GM18868 (cell line): Measurements from ENCODE around the gene BDH2.
A peak's percentile ranks its signal among the peaks of the same experiment; 100 is the strongest.

Experiments used
- ATAC-seq: cut with Tn5 transposase; IDR thresholded peaks from one replicate; pipeline ENCODE4 v1.9.1; 2021; ENCODE audit warnings: mild to moderate bottlenecking, moderate library complexity; ENCODE audit not compliant: unreplicated experiment

The BDH2 gene

GRCh38 chr4:103099691-103100392, at the start of gene BDH2:
Gene BDH2 (minus strand): TSS chr4:103099834. CDS start chr4:103096254, 3,580 bp downstream.
- ATAC-seq, result peak; percentile 96

DNA sequence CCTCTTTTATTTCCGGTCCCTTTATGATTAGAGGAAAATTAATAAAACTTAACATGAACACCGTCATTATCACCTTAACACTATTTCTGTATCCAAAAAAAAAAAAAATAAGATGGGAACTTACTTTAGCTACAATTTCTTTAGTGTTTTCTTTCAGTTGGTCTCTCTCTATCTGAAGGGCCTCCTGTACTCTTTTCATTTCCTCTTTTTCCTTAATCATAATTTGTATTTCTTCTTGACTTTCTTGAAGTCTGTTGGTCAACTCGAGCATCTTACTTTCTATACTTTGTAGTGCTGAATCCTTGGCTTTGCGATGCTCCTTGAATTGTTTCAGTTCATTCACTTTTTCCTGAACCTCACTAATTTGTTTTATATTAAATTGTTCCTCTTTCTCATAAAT, 45.3 kb upstream of the BDH2 start:
- peak; percentile 44 for ATAC-seq

DNA sequence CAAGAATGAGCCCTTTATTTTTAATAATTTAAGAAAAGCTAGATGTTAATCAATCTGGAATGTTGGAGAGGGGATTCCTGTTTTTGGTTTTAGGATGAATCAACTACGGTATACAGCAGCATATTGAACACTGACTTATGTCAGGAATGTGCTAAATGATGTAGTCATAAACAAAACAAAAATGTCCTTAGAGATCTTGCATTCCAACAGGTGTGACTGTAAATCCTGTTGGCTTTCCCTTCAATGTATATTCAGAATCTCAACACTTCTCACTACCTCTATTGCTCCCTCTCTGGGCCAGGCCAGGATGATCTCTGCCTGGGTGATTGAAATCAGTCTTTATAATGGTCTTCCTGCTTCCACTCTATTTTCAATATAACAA, 37.8 kb upstream of the BDH2 start:
- ATAC-seq, result no peak

DNA sequence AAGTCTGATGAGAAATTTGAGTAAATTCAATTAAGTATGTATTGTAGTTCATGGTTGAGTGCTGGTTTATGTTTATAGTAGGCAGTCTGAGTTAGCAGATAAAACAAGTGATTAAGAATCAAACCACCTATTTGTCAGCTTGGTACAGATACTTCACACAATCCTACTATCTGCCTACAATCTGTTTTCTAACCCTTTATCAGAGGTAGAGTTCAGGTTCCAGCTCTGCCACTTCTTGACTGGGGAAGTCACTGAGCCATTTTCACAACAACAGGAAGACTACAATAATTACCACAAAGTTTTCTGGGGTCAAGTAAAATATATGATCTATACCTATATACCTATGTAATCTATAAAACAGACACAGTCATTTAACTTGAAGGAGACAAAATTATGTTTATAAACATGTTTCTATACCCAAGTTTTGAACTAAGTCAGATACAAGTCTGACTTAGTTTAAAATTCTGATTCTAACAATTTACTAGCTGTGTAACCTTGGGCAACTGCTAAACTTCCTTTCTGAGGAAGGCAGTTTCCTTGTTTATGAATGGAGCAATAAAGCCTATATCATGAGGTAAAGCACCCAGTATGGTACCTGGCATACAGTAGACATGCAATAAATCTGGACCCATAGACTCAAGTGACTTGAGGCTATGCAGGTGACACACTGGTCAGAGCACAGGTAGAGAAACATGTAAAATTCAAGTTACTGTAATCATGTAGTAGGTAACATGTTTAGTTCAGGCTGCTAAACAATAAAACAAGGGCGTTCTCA, 37.2 kb upstream of the BDH2 start:
- no peak for ATAC-seq

DNA sequence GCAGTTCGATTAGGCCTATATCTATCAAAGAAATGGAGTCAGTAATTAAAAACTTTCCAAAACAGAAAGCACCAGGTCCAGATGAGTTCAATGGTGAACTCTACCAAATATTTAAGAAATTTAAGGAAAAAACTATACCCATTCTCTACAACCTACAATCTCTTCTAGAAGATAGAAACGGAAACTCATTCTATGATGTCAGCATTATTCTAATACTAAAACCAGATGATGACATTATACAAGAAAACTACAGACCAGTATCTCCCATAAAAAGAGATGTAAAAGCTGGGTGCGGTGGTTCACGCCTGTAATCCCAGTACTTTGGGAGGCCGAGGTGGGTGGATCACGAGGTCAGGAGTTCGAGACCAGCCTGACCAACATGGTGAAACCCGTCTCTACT, 29.5 kb upstream of the BDH2 start:
- no peak for ATAC-seq

DNA sequence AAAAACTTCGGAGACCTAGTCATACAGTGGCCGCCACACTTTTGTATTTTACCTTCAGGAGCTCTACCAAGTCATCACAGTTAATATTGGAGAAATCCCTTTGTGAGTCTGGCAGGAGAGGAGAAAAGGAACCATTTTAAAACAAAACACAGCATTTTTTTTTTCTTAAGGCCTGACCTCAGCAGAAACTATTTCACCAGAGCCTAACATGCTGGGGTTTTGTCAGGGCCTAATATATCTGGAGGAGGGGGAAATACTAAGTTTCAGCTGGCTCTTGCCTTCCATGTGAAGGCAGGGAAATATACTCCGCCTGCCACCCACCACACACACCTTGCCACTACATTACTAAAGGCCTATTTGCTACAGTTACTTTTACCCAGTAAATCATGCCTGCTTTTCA, 26.5 kb upstream of the BDH2 start:
- ATAC-seq, result no peak

- ATAC-seq, result no peak
Measured at GRCh38 chr4:103123114-103123513, 23.5 kb upstream of the BDH2 start.

DNA sequence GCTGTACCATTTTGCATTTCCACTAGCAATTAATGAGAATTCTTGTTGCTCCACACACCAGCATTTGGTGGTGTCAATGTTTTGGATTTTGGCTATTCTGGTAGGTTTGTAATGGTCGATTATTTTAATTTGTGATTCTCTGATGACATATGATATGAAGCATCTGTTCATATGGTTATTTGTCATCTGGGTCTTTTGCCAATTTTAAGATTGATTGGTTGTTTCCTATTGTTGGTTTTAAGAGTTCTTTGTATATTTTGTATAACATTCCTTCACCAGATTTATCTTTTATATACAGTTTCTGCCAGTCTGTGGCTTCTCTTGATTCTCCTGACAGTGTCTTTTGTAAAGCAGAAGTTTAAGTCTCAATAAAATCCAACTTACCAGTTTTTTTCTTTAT, 18.5 kb upstream of the BDH2 start:
- ATAC-seq, result no peak

DNA sequence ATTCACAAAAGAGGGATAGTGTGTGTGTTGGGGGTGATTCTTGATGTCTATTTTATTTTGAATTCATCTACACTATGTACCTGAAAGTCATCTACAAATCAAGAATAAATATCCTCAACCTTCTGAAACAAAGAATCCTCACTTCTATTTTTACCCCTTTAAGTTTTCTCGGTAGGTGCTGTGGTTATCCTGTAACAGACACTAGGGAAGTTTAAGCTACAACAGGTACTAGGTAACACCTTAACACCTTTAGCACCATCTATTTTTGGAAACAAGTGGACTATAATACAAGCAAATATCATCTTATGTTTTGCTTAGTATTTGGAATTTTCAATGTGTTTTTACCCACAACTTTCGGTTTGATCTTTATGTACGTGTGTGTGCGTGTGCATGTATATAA, 12.0 kb upstream of the BDH2 start:
- no peak for ATAC-seq

DNA sequence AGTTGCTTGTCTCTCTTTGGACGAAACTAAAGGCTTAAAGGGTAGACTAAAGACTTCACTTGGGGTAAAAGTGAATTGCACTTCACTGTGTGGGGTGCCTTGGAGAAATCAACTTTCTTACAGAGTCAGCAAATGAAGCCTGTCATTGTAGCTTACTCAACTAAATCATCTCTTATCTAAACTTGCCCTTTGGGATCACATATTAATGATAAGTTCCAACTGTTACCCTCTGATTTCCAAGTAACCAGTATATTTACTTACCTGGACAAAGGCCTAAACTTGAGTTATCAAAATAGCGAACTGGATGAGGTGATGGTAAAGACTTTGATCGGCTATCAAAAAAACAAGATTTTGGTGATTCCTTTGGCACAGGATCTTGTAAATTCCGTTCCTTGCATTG, 8.9 kb upstream of the BDH2 start:
- no peak for ATAC-seq

GRCh38 chr4:103105558-103106356, 6.1 kb upstream of the BDH2 start:
- ATAC-seq, result no peak

DNA sequence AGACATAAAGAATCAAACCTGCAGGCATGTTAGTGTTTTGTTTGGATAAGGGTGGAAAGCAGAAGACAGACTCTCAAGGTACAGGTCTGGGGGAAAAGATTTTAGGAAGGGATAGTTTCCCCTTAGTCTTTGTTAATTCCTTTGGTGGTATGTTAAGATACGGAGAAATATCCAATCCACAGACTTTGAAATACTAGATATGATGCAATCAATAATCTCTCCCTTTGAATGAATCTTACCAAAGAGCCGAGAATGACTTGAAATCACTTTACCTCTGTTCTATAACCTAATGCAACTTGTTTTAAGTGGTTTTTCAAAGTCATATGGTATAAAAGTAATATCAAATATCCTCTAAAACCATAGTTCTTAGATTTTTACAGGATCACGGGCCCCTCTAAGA, 5.3 kb upstream of the BDH2 start:
- no peak for ATAC-seq

GRCh38 chr4:103100691-103101090, 1.1 kb upstream of the BDH2 start:
- ATAC-seq, result no peak

GRCh38 chr4:103098756-103099440, 736 bp downstream of the BDH2 start:
- no peak for ATAC-seq

DNA sequence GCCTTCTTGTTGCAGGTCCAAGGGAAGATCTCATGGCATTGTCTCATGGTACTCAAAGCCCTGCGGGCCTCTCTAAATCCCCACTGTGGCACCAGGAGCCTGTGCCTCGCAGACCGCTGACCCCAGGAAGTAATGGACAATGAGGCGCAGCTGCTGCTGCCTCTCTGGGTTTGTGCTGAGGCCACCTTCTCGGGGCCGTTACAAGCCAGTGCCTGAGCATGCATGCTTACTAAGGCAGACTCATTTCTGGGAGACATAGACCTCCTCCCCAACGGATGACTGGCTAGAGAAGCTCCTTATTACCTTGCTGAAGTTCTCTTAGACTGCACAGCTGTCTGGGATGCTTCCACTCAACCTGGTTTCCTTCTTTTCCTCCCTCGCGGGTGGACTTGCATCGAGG, 1.3 kb downstream of the BDH2 start:
- ATAC-seq, result no peak

GRCh38 chr4:103097112-103097511, 2.5 kb downstream of the BDH2 start:
- no peak for ATAC-seq

DNA sequence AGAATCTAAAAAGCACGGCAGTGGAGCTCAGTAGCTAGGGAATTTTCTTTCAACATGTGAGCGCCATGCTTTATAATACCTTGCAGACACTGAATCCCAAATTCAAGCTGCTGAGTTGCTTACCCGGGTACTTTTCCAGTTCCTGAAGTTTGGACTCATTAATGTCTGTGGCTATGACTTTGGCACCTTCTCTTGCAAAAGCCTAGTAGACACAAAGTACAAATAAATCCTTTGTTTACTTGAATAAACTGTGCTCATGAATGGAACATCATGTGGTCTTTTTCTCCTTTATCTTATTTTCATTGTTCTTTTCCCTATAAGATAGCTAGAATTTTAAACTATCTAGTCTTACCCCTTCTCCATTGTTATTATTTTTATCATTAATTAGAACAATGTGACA, 4.6 kb downstream of the BDH2 start:
- ATAC-seq, result no peak

DNA sequence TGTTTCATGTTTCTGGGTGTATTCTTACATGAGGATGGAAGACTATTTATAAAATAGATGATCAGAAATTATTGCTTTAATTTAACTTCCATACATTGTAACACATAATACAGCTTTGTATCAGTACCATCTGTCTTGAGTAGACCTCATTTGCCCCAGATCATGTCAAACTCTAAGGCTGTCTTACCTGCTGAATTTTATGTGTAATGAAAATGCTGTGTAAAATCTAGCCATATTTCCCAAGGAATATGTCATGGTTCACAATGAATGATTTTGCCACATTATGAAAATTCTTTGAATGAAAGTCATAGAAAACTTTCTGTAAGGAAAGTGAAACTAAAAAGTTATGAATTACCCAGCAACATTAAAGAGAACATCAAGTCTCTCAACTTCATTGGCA, 7.4 kb downstream of the BDH2 start:
- ATAC-seq, result no peak

- ATAC-seq, result peak; percentile 87
Measured at GRCh38 chr4:103091601-103092223, 7.9 kb downstream of the BDH2 start.

DNA sequence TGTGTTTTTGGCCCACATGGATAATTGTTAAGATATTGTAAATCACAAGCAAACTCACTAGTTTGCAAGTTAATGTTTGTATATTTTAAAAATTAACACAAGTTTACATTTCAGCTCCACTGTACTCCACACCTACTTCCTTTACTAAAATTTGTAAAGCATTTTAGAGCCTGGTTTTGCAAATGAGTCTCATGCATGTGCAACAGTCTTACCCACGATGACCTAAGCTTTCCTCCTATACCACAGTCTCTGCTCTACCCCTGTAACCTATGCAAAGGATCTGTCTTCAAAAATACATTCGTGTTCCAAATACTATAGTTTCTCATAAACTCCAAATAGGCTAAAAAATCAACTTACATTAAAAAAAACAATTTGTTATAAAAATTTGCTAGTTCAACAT, 10.2 kb downstream of the BDH2 start:
- ATAC-seq, result no peak

DNA sequence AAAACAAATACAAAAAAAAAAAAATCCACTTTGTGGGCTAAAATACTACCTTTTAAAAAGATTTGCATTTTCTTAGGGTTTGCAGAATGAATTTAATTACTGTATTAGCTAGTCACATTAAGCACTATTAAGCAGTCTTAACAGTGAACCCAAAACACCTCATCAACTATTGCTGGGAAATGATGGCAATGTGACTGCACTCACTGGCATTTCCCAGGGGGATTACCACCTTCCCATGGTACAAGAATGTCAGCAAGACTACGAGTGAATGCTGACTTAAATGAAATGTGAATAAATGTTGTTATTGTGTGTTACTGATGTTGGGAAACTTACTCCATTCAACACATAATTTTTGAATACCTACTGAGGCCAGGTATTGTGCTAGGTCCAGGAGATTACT, 13.1 kb downstream of the BDH2 start:
- ATAC-seq, result no peak
